Measurements from ENCODE around the gene POU2AF3.

DNA sequence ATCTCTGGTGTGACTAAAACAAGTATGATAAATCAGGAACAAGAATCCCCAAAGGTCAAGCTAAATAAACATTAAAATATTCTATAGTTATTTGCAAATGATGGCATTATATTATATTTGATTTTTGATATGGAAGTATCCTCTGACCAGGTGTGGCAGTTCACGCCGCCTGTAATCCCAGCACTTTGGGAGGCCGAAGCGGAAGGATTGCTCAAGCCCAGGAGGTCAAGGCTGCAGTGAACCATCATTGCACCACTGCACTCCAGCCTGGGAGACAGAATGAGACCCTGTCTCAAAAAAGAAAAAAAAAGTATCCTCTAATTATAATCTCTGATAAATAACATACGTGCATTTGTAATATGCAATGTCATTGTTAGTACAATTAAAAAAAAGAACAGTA, 6.6 kb upstream of the POU2AF3 start:
- TF ChIP-seq, protein P1, sequence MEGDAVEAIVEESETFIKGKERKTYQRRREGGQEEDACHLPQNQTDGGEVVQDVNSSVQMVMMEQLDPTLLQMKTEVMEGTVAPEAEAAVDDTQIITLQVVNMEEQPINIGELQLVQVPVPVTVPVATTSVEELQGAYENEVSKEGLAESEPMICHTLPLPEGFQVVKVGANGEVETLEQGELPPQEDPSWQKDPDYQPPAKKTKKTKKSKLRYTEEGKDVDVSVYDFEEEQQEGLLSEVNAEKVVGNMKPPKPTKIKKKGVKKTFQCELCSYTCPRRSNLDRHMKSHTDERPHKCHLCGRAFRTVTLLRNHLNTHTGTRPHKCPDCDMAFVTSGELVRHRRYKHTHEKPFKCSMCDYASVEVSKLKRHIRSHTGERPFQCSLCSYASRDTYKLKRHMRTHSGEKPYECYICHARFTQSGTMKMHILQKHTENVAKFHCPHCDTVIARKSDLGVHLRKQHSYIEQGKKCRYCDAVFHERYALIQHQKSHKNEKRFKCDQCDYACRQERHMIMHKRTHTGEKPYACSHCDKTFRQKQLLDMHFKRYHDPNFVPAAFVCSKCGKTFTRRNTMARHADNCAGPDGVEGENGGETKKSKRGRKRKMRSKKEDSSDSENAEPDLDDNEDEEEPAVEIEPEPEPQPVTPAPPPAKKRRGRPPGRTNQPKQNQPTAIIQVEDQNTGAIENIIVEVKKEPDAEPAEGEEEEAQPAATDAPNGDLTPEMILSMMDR (IDR thresholded peaks at IDR 0.05; ENCODE audit: low read length) = no peak
- TF ChIP-seq EZH2 (IDR thresholded peaks at IDR 0.05; ENCODE audit: borderline replicate concordance, low read length) = no peak

All from OCI-LY1 (cell line).